Amniotic epithelial cell (primary cell): ENCODE measurements around the gene MORC2.

Source experiments
- DNase-seq: peaks from one replicate; pipeline ENCODE4 v3.0.0-alpha.2; 2010; ENCODE audit warnings: low read depth

Gene MORC2

GRCh38 chr22:30889268-30889995 lies 79.1 kb downstream of the MORC2 start:
- no peak for DNase-seq

- DNase-seq, result no peak
Observed at GRCh38 chr22:30887861-30888260, 80.7 kb downstream of the MORC2 start.

GRCh38 chr22:30887453-30887852 lies 81.1 kb downstream of the MORC2 start:
- DNase-seq, result no peak

- DNase-seq, result no peak
Observed at GRCh38 chr22:30885591-30885990, 83.0 kb downstream of the MORC2 start.

- DNase-seq, result no peak
Observed at GRCh38 chr22:30885001-30885366, 83.6 kb downstream of the MORC2 start.

GRCh38 chr22:30884211-30885000 lies 84.2 kb downstream of the MORC2 start:
- DNase-seq, result no peak

- DNase-seq, result no peak
Observed at GRCh38 chr22:30883586-30884145, 84.9 kb downstream of the MORC2 start.

- no peak for DNase-seq
Observed at GRCh38 chr22:30882974-30883533, 85.5 kb downstream of the MORC2 start.

GRCh38 chr22:30882184-30882717 lies 86.3 kb downstream of the MORC2 start:
- no peak for DNase-seq

GRCh38 chr22:30881361-30882183 lies 87.0 kb downstream of the MORC2 start:
- DNase-seq, result peak; percentile 70

- no peak for DNase-seq
Observed at GRCh38 chr22:30880847-30881246, 87.7 kb downstream of the MORC2 start.

- DNase-seq, result no peak
Observed at GRCh38 chr22:30880181-30880601, 88.4 kb downstream of the MORC2 start.

- no peak for DNase-seq
Observed at GRCh38 chr22:30879415-30879797, 89.2 kb downstream of the MORC2 start.

GRCh38 chr22:30878516-30879414 lies 89.8 kb downstream of the MORC2 start:
- DNase-seq, result peak; percentile 32

GRCh38 chr22:30877662-30878515 lies 90.7 kb downstream of the MORC2 start:
- DNase-seq, result no peak

- peak; percentile 84 for DNase-seq
Observed at GRCh38 chr22:30876915-30877553, 91.5 kb downstream of the MORC2 start.

- DNase-seq, result no peak
Observed at GRCh38 chr22:30876221-30876751, 92.3 kb downstream of the MORC2 start.

GRCh38 chr22:30875481-30876215 lies 92.9 kb downstream of the MORC2 start:
- no peak for DNase-seq
